H1 (cell line): ENCODE data around the gene DYNC1H1. TPM values are rescaled to one million over a fixed set of nuclear protein-coding genes. Genes with fewer than 3 reads are reported as not detected.

Experiments
- CTCF ChIA-PET: fragments of 300-600 bp; sonication (Branson Sonifier 250); formaldehyde crosslinking; loops from one replicate; lab custom pipeline; 2021; ENCODE audit not compliant: partially characterized antibody; lab: Charles Lee
- POLR2A ChIA-PET: fragments of 300-600 bp; sonication (Branson Sonifier 250); formaldehyde crosslinking; loops from one replicate; lab custom pipeline; 2021; ENCODE audit warnings: inconsistent platforms; ENCODE audit not compliant: partially characterized antibody; lab: Charles Lee
- DNase-seq, 2 experiments: peaks; one replicate each; pipeline versions ENCODE4 v3.0.0 to v3.0.0-alpha.2; 2010 to 2022; ENCODE audit warnings: low spot score in 2 of 2, low read depth in 1 of 2, mixed read lengths in 1 of 2
- FAIRE-seq: peaks from 2 replicates; lab custom pipeline; 2011; peaks lifted over from hg19 to GRCh38; lab: Jason Lieb, UNC
- H2AFZ ChIP-seq: 2 replicates; pipeline ENCODE4 v1.8.1; 2012; ENCODE audit warnings: low read length, inconsistent platforms
- H2AK5ac ChIP-seq: 2 replicates; pipeline ENCODE4 v1.6.1; 2013; ENCODE audit warnings: low read depth, low read length
- H2BK120ac ChIP-seq: replicated peaks from 2 replicates; pipeline ENCODE3; 2013; ENCODE audit warnings: low read depth, low read length, inconsistent platforms
- H2BK12ac ChIP-seq: 2 replicates; pipeline ENCODE4 v1.6.1; 2013; ENCODE audit warnings: low read depth, low read length
- H2BK15ac ChIP-seq: 2 replicates; pipeline ENCODE4 v1.6.1; 2013; ENCODE audit warnings: low read length
- H2BK20ac ChIP-seq: 2 replicates; pipeline ENCODE4 v1.6.1; 2013; ENCODE audit warnings: low read length
- H2BK5ac ChIP-seq: 2 replicates; pipeline ENCODE4 v1.6.1; 2013; ENCODE audit warnings: low read depth, low read length
- H3K14ac ChIP-seq: 2 replicates; pipeline ENCODE4 v1.6.1; 2013; ENCODE audit warnings: inconsistent platforms; ENCODE audit not compliant: insufficient read length
- H3K18ac ChIP-seq: 2 replicates; pipeline ENCODE4 v1.6.1; 2013; ENCODE audit warnings: low read length; ENCODE audit errors: extremely low read depth
- H3K23ac ChIP-seq: 2 replicates; pipeline ENCODE4 v1.6.1; 2013; ENCODE audit warnings: inconsistent platforms; ENCODE audit not compliant: insufficient read length
- H3K23me2 ChIP-seq: 2 replicates; pipeline ENCODE4 v1.6.1; 2013; ENCODE audit warnings: low read depth, low read length
- H3K27ac ChIP-seq: 2 replicates; pipeline ENCODE4 v1.6.1; 2011; ENCODE audit warnings: low read depth, low read length, inconsistent platforms
- H3K27me3 ChIP-seq, 4 experiments: replicated peaks in 1 of 4; 1 replicate in 1 of 4; 2 replicates in 3 of 4; pipeline versions ENCODE4 v1.6.1 to v1.8.1; 2011 to 2013; ENCODE audit warnings: low read length in 3 of 4, mild to moderate bottlenecking in 3 of 4, inconsistent platforms in 2 of 4, mixed read lengths in 2 of 4, moderate library complexity in 1 of 4; ENCODE audit not compliant: control insufficient read depth in 3 of 4, insufficient read depth in 3 of 4; ENCODE audit errors: extremely low read depth in 1 of 4
- H3K36me3 ChIP-seq, 4 experiments: 2 replicates each; pipeline versions ENCODE4 v1.6.1 to v1.8.1; 2011 to 2013; ENCODE audit warnings: mild to moderate bottlenecking in 4 of 4, low read length in 3 of 4, moderate library complexity in 2 of 4, control low read depth in 1 of 4, inconsistent platforms in 1 of 4; ENCODE audit not compliant: insufficient read depth in 4 of 4, control insufficient read depth in 2 of 4
- H3K4ac ChIP-seq: replicated peaks from 2 replicates; pipeline ENCODE3; 2013; ENCODE audit warnings: low read length, low read depth, mixed read lengths, inconsistent platforms; ENCODE audit not compliant: insufficient read length
- H3K4me1 ChIP-seq, 4 experiments: replicated peaks in 1 of 4; 1 replicate in 1 of 4; 2 replicates in 3 of 4; pipeline versions ENCODE4 v1.6.1 to v1.8.1; 2011 to 2013; ENCODE audit warnings: low read length in 3 of 4, inconsistent platforms in 2 of 4, mixed read lengths in 1 of 4; ENCODE audit not compliant: insufficient read depth in 4 of 4, control insufficient read depth in 3 of 4
- H3K4me2 ChIP-seq, 2 experiments: 2 replicates each; pipeline versions ENCODE4 v1.6.1 to v1.8.1; 2011 to 2013; ENCODE audit warnings: low read depth in 2 of 2, low read length in 2 of 2, control low read depth in 1 of 2, inconsistent platforms in 1 of 2, mild to moderate bottlenecking in 1 of 2; ENCODE audit not compliant: insufficient read depth in 1 of 2
- H3K4me3 ChIP-seq, 4 experiments: fragments of 200-600, 300-600 bp in 1 of 4; sonication (generic), shearing (Covaris generic), sonication (Bioruptor Twin) in 1 of 4; 2 replicates each; pipeline versions ENCODE4 v1.5.1 to v1.8.1; 2011 to 2016; ENCODE audit warnings: low read length in 4 of 4, low read depth in 3 of 4, control low read depth in 2 of 4, inconsistent platforms in 2 of 4, mild to moderate bottlenecking in 2 of 4, mixed read lengths in 1 of 4, moderate library complexity in 1 of 4; ENCODE audit not compliant: insufficient read depth in 2 of 4; ENCODE audit errors: extremely low read depth in 1 of 4
- H3K56ac ChIP-seq: replicated peaks from 2 replicates; pipeline ENCODE3; 2013; ENCODE audit warnings: low read depth, mild to moderate bottlenecking, mixed read lengths, low read length, inconsistent platforms; ENCODE audit not compliant: insufficient read length
- H3K79me1 ChIP-seq: 2 replicates; pipeline ENCODE4 v1.6.1; 2013; ENCODE audit warnings: low read depth, low read length, control low read depth
- H3K79me2 ChIP-seq, 2 experiments: 2 replicates each; pipeline versions ENCODE4 v1.6.1 to v1.8.1; 2012 to 2013; ENCODE audit warnings: low read length in 2 of 2, mild to moderate bottlenecking in 2 of 2, inconsistent platforms in 1 of 2; ENCODE audit not compliant: insufficient read depth in 2 of 2, control insufficient read depth in 1 of 2
- H3K9ac ChIP-seq, 4 experiments: replicated peaks in 1 of 4; 1 replicate in 1 of 4; 2 replicates in 3 of 4; pipeline versions ENCODE4 v1.6.1 to v1.8.1; 2011 to 2013; ENCODE audit warnings: low read depth in 3 of 4, low read length in 3 of 4, control low read depth in 2 of 4, mild to moderate bottlenecking in 2 of 4, moderate library complexity in 2 of 4, inconsistent platforms in 1 of 4; ENCODE audit errors: extremely low read depth in 1 of 4
- H3K9me3 ChIP-seq, 2 experiments: 2 replicates each; pipeline versions ENCODE4 v1.6.1 to v1.8.1; 2012 to 2013; ENCODE audit warnings: mild to moderate bottlenecking in 2 of 2, moderate library complexity in 2 of 2, control low read depth in 1 of 2, inconsistent platforms in 1 of 2, low read depth in 1 of 2, low read length in 1 of 2, mixed read lengths in 1 of 2; ENCODE audit not compliant: insufficient read depth in 2 of 2
- H4K20me1 ChIP-seq, 2 experiments: replicated peaks in 1 of 2; 2 replicates each; pipeline versions ENCODE3 to v1.8.1; 2011 to 2013; ENCODE audit warnings: inconsistent platforms in 2 of 2, low read length in 2 of 2, mild to moderate bottlenecking in 1 of 2; ENCODE audit not compliant: insufficient read depth in 2 of 2, control insufficient read depth in 1 of 2
- H4K5ac ChIP-seq: 2 replicates; pipeline ENCODE4 v1.6.1; 2013; ENCODE audit warnings: low read length, low read depth, mixed read lengths, inconsistent platforms; ENCODE audit not compliant: insufficient read length
- H4K8ac ChIP-seq: 2 replicates; pipeline ENCODE4 v1.8.0; 2013; ENCODE audit warnings: mild to moderate bottlenecking, moderate library complexity, low read length, inconsistent platforms; ENCODE audit not compliant: insufficient read depth; ENCODE audit errors: extremely low read depth
- H4K91ac ChIP-seq: replicated peaks from 2 replicates; pipeline ENCODE3; 2013; ENCODE audit warnings: low read length, mixed read lengths, inconsistent platforms; ENCODE audit not compliant: insufficient read length
- CEBPB ChIP-seq: IDR thresholded peaks from 2 replicates; pipeline ENCODE4 v1.6.1; 2012; ENCODE audit warnings: low read depth, low read length
- CREB1 ChIP-seq: IDR thresholded peaks from 2 replicates; pipeline ENCODE4 v1.6.1; 2012; ENCODE audit warnings: inconsistent platforms
- E2F6 ChIP-seq: IDR thresholded peaks from 2 replicates; pipeline ENCODE4 v1.6.1; 2012; ENCODE audit warnings: inconsistent platforms
- MAX ChIP-seq: IDR thresholded peaks from 2 replicates; pipeline ENCODE4 v1.6.1; 2012; ENCODE audit warnings: inconsistent platforms
- PHF8 ChIP-seq: fragments of 200-600 bp; sonication (generic); conservative IDR thresholded peaks from 2 replicates; pipeline ENCODE4 v1.7.1; 2012; ENCODE audit warnings: low read depth, mild to moderate bottlenecking, inconsistent platforms, low read length, moderate library complexity
- RAD21 ChIP-seq, 2 experiments: IDR thresholded peaks in 1 of 2; conservative IDR thresholded peaks in 1 of 2; 2 replicates each; pipeline ENCODE4 v1.6.1; 2011; ENCODE audit warnings: low read depth in 2 of 2, low read length in 2 of 2, improper control_type of control experiment in 1 of 2, inconsistent platforms in 1 of 2, mild to moderate bottlenecking in 1 of 2, moderate library complexity in 1 of 2
- SIRT6 ChIP-seq: IDR thresholded peaks from one replicate; pipeline ENCODE4 v1.7.1; 2012; ENCODE audit warnings: low read length, inconsistent platforms
- TCF12 ChIP-seq: IDR thresholded peaks from 2 replicates; pipeline ENCODE4 v1.6.1; 2011; ENCODE audit warnings: low read depth, mild to moderate bottlenecking, low read length
- USF2 ChIP-seq: IDR thresholded peaks from 2 replicates; pipeline ENCODE4 v1.6.1; 2011; ENCODE audit warnings: low read length, improper control_type of control experiment
- WGBS, 2 experiments: shearing (Covaris generic) in 1 of 2; methylation state at CpG; one replicate each; pipeline versions ENCODE4 v1.1.6 to v1.1.7; 2013 to 2015; ENCODE audit warnings: low lambda C conversion rate in 2 of 2, mixed read lengths in 2 of 2, inconsistent platforms in 1 of 2, low coverage in 1 of 2, missing lambda C conversion rate in 1 of 2; ENCODE audit not compliant: insufficient replicate concordance in 2 of 2, insufficient coverage in 1 of 2, insufficient read length in 1 of 2; ENCODE audit errors: extremely low coverage in 1 of 2, missing lambda C conversion rate in 1 of 2; 5-methylcytosine and 5-hydroxymethylcytosine counted together
- polyA plus RNA-seq, 7 experiments: library from polyadenylated mRNA; depleted of rRNA in 3 of 7; stranded (reverse) in 5 of 7; unstranded in 2 of 7; fragments of >200 nt in 5 of 7; fragments of 200-250 nt in 2 of 7; gene quantifications; 1 replicate in 5 of 7; 2 replicates in 1 of 7; 4 replicates in 1 of 7; pipeline versions ENCODE4 v1.2.1 to v1.2.3, GENCODE V29; 2011 to 2013; ENCODE audit warnings: missing spikeins in 2 of 7, mixed read lengths in 2 of 7
- total RNA-seq: library from RNA; stranded (reverse); fragmentation: NEBNext Ultra II Directional; extraction: Animal tissue kit (Norgen Biotek cat#: 25700); gene quantifications from 2 replicates; pipeline ENCODE4 v1.2.1, GENCODE V29; 2021

Gene DYNC1H1
- total and polyA plus RNA-seq, 2 of the 8 experiments (the other 6 are each of a cell fraction or from before 2014, with no cell fraction given) = 238 to 387 TPM

DNA sequence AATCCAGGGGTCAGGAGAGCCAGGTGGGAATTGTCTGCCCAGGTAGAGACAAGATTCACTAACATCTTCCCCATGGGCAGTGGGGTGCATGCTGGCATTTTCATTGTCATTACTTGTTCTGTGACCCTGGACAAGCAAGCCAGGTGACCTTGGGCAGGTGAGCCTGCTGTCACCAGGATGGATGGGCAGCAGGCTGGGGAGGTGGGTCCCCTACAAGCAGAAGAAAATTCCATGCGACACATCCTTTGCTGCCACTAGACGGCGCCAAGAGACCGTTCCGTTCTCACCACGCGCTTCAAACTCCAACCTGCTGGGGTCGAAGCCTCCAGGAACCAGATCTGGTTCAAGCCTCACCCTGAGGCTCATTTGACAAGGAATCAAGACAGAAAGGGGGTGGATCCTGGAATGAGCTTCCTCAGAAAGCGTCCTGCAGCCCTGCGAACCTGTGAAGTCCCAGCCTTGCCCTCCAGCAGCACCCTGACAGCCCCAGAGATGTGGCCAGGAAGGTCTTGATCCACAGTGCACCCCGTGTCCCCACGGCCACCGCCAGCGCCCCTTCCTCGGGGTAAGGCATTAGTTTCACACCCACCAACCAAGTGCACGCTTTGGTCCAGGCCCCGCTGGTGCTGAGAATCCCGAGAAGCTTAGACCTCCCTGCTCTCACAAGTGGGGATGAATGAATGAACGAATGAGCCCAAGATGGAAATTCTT, 3.2 kb upstream of the DYNC1H1 start:
- no peak overlapping the region for H2BK120ac ChIP-seq
- peaks cover 6% of the 10 kb centered on the region for H3K23me2 ChIP-seq
- H3K4me3 ChIP-seq = no peak overlapping the region
- no peak overlapping the region for H3K9ac ChIP-seq
- H4K5ac ChIP-seq = no peak overlapping the region
- 39% methylated on average over 19 of the region's 19 CpGs; no CpG with 5 or more reads in 1 of the 2 experiments for WGBS, 2 experiments
- no peaks in the 10 kb centered on the region for H4K20me1 ChIP-seq
- H3K23ac ChIP-seq = no peak overlapping the region
- no peak overlapping the region for H3K4me2 ChIP-seq
- peak overlapping the region; percentile 62 for H4K8ac ChIP-seq
- no peak overlapping the region for H2BK15ac ChIP-seq
- no peak overlapping the region for H3K56ac ChIP-seq
- H3K27me3 ChIP-seq = peaks cover 4 to 26% (median 14%) of the 10 kb centered on the region in 4 experiments
- 0 out of 2 replicates have a peak, but pooled peaks cover 2% of the 10 kb centered on the region for H3K79me1 ChIP-seq
- H4K91ac ChIP-seq = no peak overlapping the region
- ChIA-PET CTCF (interaction anchor here (0.6 to 3.7 kb wide), 31 partner anchors 8 to 254 kb away, joined by 3 to 23 read pairs (median 4); no protein-coding TSS in a partner anchor), POLR2A (interaction anchor here (0.8 to 2.1 kb wide), 6 partner anchors 10 to 191 kb away, joined by 3 to 5 read pairs (median 3); partner anchors contain the start of gene HSP90AA1)
- H2BK5ac ChIP-seq = no peak overlapping the region
- peak; percentile 70 to 84 for DNase-seq
- H2BK20ac ChIP-seq = no peak overlapping the region
- H3K9me3 ChIP-seq = no peaks in the 10 kb centered on the region
- no peak overlapping the region for H3K27ac ChIP-seq
- H3K79me2 ChIP-seq = peaks cover 10 to 14% of the 10 kb centered on the region in 2 experiments
- H2AK5ac ChIP-seq = no peak overlapping the region
- H3K36me3 ChIP-seq = no peaks in the 10 kb centered on the region
- no peak overlapping the region for H3K18ac ChIP-seq
- peaks cover 0 to 3% (median under 1%) of the 10 kb centered on the region in 4 experiments; a peak in 2 of 7 replicates for H3K4me1 ChIP-seq
- no peak overlapping the region for H3K4ac ChIP-seq
- no peak overlapping the region for H3K14ac ChIP-seq
- no peak overlapping the region for H2AFZ ChIP-seq
- no peak for FAIRE-seq
- H2BK12ac ChIP-seq = no peak overlapping the region
- TF ChIP-seq MAX = peak; percentile 97
- TF ChIP-seq E2F6 = peak; percentile 94
- TF ChIP-seq RAD21 (IDR thresholded peaks at IDR 0.05 in 1 of 2, conservative IDR thresholded peaks at IDR 0.05 in 1 of 2; ENCODE audit: low read depth in 2 of 2, low read length in 2 of 2) = peak; percentile 81 to 91
- no peak for TF ChIP-seq USF2
- TF ChIP-seq CREB1 = peak; percentile 51; the same call in 1 of the 2 replicates
- no peak for TF ChIP-seq SIRT6
- no peak for TF ChIP-seq CEBPB
- 0 out of 2 replicates have a peak, but pooled peaks have one; percentile 48 for TF ChIP-seq TCF12
- TF ChIP-seq PHF8 = no peak
